Measurements from ENCODE around the gene ZNF280B. TPM values are rescaled to one million over a fixed set of nuclear protein-coding genes. Genes with fewer than 3 reads are reported as not detected.

ZNF280B gene
- 5.7 and 6.7 TPM in 2 replicates for total RNA-seq (2014; rRNA removed; shearing (Covaris generic))
- 5.3 and 5.5 TPM in 2 replicates for polyA plus RNA-seq (2016; fragmentation: Nextera tagmentation; extraction: Ambion mirVana)
- long read RNA-seq, full-length matches to known transcripts = 1 of 5 reads
- long read RNA-seq, partial matches to known transcripts = 0 of 5 reads
- long read RNA-seq, other reads (novel, unspliced or antisense) = 4 of 5 reads

GRCh38 chr22:22508274-22509176 is at the start of gene ZNF280B:
TSS of gene ZNF280B (minus strand) at chr22:22508742. CDS start at chr22:22489398, 19,344 bp downstream.
- Mint-ChIP-seq H3K4me3 (peak within 1 kb of the TSS; percentile 86), H3K9me3 (peaks cover 32% of the 10 kb centered on the region), H3K36me3 (ENCODE audit: low read depth) (peaks cover 48% of the 10 kb centered on the region), H3K4me1 (peaks cover 6% of the 10 kb centered on the region; the same call in 2 of the 3 replicates), H3K27ac (peak within 1 kb of the TSS; percentile 51), H3K27me3 (ENCODE audit: insufficient read depth, low read depth, poor library complexity) (peaks cover 30% of the 10 kb centered on the region)
- no peaks in the 10 kb centered on the region for H3F3A ChIP-seq (replicated peaks; ENCODE audit: low read depth)
- H3K36me3 ChIP-seq (ENCODE audit: insufficient read depth) = peaks cover 12% of the 10 kb centered on the region
- H3K4me2 ChIP-seq = peak within 1 kb of the TSS; percentile 97
- H3K4me1 ChIP-seq (ENCODE audit: insufficient read depth) = no peaks in the 10 kb centered on the region
- no peaks in the 10 kb centered on the region; the same call in 1 of the 2 replicates for H3K79me2 ChIP-seq (replicated peaks; ENCODE audit: insufficient read depth)
- H2AFZ ChIP-seq = peak within 1 kb of the TSS; percentile 97
- peaks cover 6% of the 10 kb centered on the region; the same call in 1 of the 2 replicates for H3K9me2 ChIP-seq (ENCODE audit: insufficient read depth)
- no peak within 1 kb of the TSS for H3K27ac ChIP-seq (ENCODE audit: low read depth)
- peaks cover 74% of the 10 kb centered on the region for H3K27me3 ChIP-seq (ENCODE audit: insufficient read depth)
- peaks cover 24% of the 10 kb centered on the region for H4K20me1 ChIP-seq (replicated peaks; ENCODE audit: insufficient read depth)
- peak within 1 kb of the TSS; percentile 87 for H3K4me3 ChIP-seq
- DNase-seq (ENCODE audit: low spot score) (peak; percentile 90), ATAC-seq (peak; percentile 99)
- TF ChIP-seq ZNF331 (CRISPR knock-in tag; IDR thresholded peaks at IDR 0.05; ENCODE audit: low read depth) (no peak), EZH2phosphoT487 (IDR thresholded peaks at IDR 0.05; ENCODE audit: unreplicated experiment) (no peak), ETS1 (IDR thresholded peaks at IDR 0.05) (no peak), POLR2AphosphoS5 (IDR thresholded peaks at IDR 0.05; ENCODE audit: low read depth) (peak; percentile 69; the same call in 1 of the 2 replicates), ZNF114 (CRISPR knock-in tag; IDR thresholded peaks at IDR 0.05) (no peak; the same call in 1 of the 2 replicates), EZH2 (IDR thresholded peaks at IDR 0.05; ENCODE audit: low read depth, unreplicated experiment) (peak; percentile 13), NANOG (IDR thresholded peaks at IDR 0.05; ENCODE audit: borderline replicate concordance) (no peak), JUNB (IDR thresholded peaks at IDR 0.05; ENCODE audit: unreplicated experiment) (no peak), STAT1 (IDR thresholded peaks at IDR 0.05; ENCODE audit: unreplicated experiment) (no peak), REST (IDR thresholded peaks at IDR 0.05; ENCODE audit: unreplicated experiment) (no peak), ZNF462 (CRISPR knock-in tag; IDR thresholded peaks at IDR 0.05) (peak; percentile 17; the same call in 1 of the 2 replicates), CREB1 (CRISPR knock-in tag; IDR thresholded peaks at IDR 0.05; ENCODE audit: low read depth) (peak; percentile 62)

All from GM23338 (cell line).